K562 (cell line): Measurements from ENCODE around the gene PPM1N. TPM values are rescaled to one million over a fixed set of nuclear protein-coding genes. Genes with fewer than 3 reads are reported as not detected.
"Not testable (repeated sequence)": the region's sequence is repeated elsewhere in the genome, so short reads cannot be mapped to it uniquely, and the experiment has no call there.

Experiments
- ATAC-seq: fragments of 200-7000 bp; cut with Tn5 transposase; 3 replicates; pipeline ENCODE4 v1.9.1; 2020; ENCODE audit warnings: moderate library complexity
- BruUV-seq: library from RNA; stranded (reverse); fragments of 400-500 nt; replicated peaks from 2 replicates; lab custom pipeline; 2021; lab: Mats Ljungman, UMichigan
- CTCF ChIA-PET: fragments of 300-600 bp; formaldehyde crosslinking; extraction: SDS; loops from one replicate; lab custom pipeline; 2021; ENCODE audit warnings: low intra/inter-chr PET ratio; lab: Yijun Ruan, JAX
- POLR2A ChIA-PET: fragments of 300-600, 350-650 bp; sonication (Branson Sonifier 250); formaldehyde crosslinking; extraction: SDS; loops from one replicate; lab custom pipeline; 2021; ENCODE audit warnings: antibody characterized with exemption, inconsistent platforms; lab: Yijun Ruan, JAX
- DNase-seq, 4 experiments: peaks; one replicate each; pipeline versions ENCODE4 v3.0.0 to v3.0.0-alpha.2; 2011 to 2018; ENCODE audit warnings: low spot score in 3 of 4, mixed read lengths in 3 of 4; ENCODE audit errors: extremely low read depth in 1 of 4
- FAIRE-seq: peaks from 2 replicates; lab custom pipeline; 2011; peaks lifted over from hg19 to GRCh38; lab: Jason Lieb, UNC
- H2AFZ ChIP-seq: 2 replicates; pipeline ENCODE4 v1.6.0; 2011; ENCODE audit warnings: low read depth, low read length, control low read depth, inconsistent platforms
- H3K27ac ChIP-seq: fragments of 200-600 bp; 3 replicates; pipeline ENCODE4 v1.8.0; 2011; ENCODE audit warnings: low read depth, mild to moderate bottlenecking, control low read depth, inconsistent platforms, low read length, moderate library complexity, mixed read lengths; ENCODE audit errors: extremely low read depth
- H3K27me3 ChIP-seq, 2 experiments: fragments of 300-600 bp in 1 of 2; 2 replicates in 1 of 2; 3 replicates in 1 of 2; pipeline versions ENCODE4 v1.6.0 to v1.8.0; 2011; ENCODE audit warnings: inconsistent platforms in 2 of 2, low read length in 2 of 2, mild to moderate bottlenecking in 1 of 2, mixed read lengths in 1 of 2, moderate library complexity in 1 of 2; ENCODE audit not compliant: control insufficient read depth in 2 of 2, insufficient read depth in 2 of 2
- H3K36me3 ChIP-seq: fragments of 300-600 bp; 3 replicates; pipeline ENCODE4 v1.8.0; 2011; ENCODE audit warnings: mild to moderate bottlenecking, low read length, inconsistent platforms; ENCODE audit not compliant: control insufficient read depth, insufficient read depth
- H3K4me1 ChIP-seq, 2 experiments: fragments of 200-600 bp in 1 of 2; replicated peaks in 1 of 2; 2 replicates in 1 of 2; 3 replicates in 1 of 2; pipeline versions ENCODE4 v1.5.1 to v1.8.0; 2011; ENCODE audit warnings: inconsistent platforms in 2 of 2, low read length in 2 of 2, mild to moderate bottlenecking in 1 of 2, mixed read lengths in 1 of 2, moderate library complexity in 1 of 2; ENCODE audit not compliant: control insufficient read depth in 2 of 2, insufficient read depth in 2 of 2
- H3K4me2 ChIP-seq: 2 replicates; pipeline ENCODE4 v1.6.1; 2011; ENCODE audit warnings: low read length, control low read depth, inconsistent platforms, mixed read lengths; ENCODE audit not compliant: insufficient read depth
- H3K4me3 ChIP-seq: fragments of 200-600 bp; sonication (generic), shearing (Covaris generic); 2 replicates; pipeline ENCODE4 v1.5.1; 2016; ENCODE audit warnings: control low read depth, inconsistent platforms
- H3K79me2 ChIP-seq: fragments of 200-600 bp; 3 replicates; pipeline ENCODE4 v1.8.0; 2011; ENCODE audit warnings: low read length, inconsistent platforms; ENCODE audit not compliant: control insufficient read depth, insufficient read depth
- H3K9ac ChIP-seq, 2 experiments: 2 replicates each; pipeline versions ENCODE4 v1.6.0 to v1.6.1; 2011; ENCODE audit warnings: low read depth in 2 of 2, low read length in 2 of 2, control low read depth in 1 of 2, inconsistent platforms in 1 of 2, mild to moderate bottlenecking in 1 of 2, mixed read lengths in 1 of 2; ENCODE audit not compliant: insufficient read depth in 1 of 2
- H3K9me1 ChIP-seq: one replicate; pipeline ENCODE4 v1.6.0; 2011; ENCODE audit warnings: inconsistent platforms, mild to moderate bottlenecking, low read length, moderate library complexity; ENCODE audit not compliant: control insufficient read depth, insufficient read depth
- H3K9me3 ChIP-seq: replicated peaks from 2 replicates; pipeline ENCODE4 v1.5.1; 2011; ENCODE audit warnings: low read depth, low read length, inconsistent platforms; ENCODE audit not compliant: control insufficient read depth, insufficient read depth
- H4K20me1 ChIP-seq: replicated peaks from 2 replicates; pipeline ENCODE4 v1.6.1; 2011; ENCODE audit warnings: low read length, inconsistent platforms, mixed read lengths; ENCODE audit not compliant: control insufficient read depth, insufficient read depth
- BCOR ChIP-seq: fragments of 450-650 bp; IDR thresholded peaks from 2 replicates; pipeline ENCODE4 v1.6.1; 2016
- ELK3 ChIP-seq: fragments of 450-650 bp; formaldehyde crosslinking; IDR thresholded peaks from 2 replicates; pipeline ENCODE4 v1.4.0; 2020; ENCODE audit warnings: mild to moderate bottlenecking
- JUNB ChIP-seq: fragments of 450-650 bp; formaldehyde crosslinking; conservative IDR thresholded peaks from 2 replicates; pipeline ENCODE4 v1.4.0; 2020; ENCODE audit warnings: mild to moderate bottlenecking
- LEF1 ChIP-seq: fragments of 450-650 bp; IDR thresholded peaks from 2 replicates; pipeline ENCODE4 v1.6.1; 2016; ENCODE audit warnings: mild to moderate bottlenecking
- RBFOX2 ChIP-seq: fragments of 200-400 bp; formaldehyde crosslinking; IDR thresholded peaks from 2 replicates; pipeline ENCODE4 v1.6.1; 2017; ENCODE audit warnings: low read depth, mild to moderate bottlenecking, low read length, moderate library complexity
- SMAD4 ChIP-seq: fragments of 250-450 bp; sonication (Bioruptor Pico); conservative IDR thresholded peaks from 2 replicates; pipeline ENCODE4 v1.8.0; 2021; ENCODE audit warnings: inconsistent platforms, mild to moderate bottlenecking, moderate library complexity
- SMARCA5 ChIP-seq: fragments of 450-650 bp; IDR thresholded peaks from 2 replicates; pipeline ENCODE4 v1.6.1; 2016
- USF2 ChIP-seq: sonication (generic); formaldehyde crosslinking; IDR thresholded peaks from 2 replicates; pipeline ENCODE4 v1.5.0; 2020; ENCODE audit warnings: missing genetic modification reagents
- ZC3H8 ChIP-seq: fragments of 450-650 bp; IDR thresholded peaks from 2 replicates; pipeline ENCODE4 v1.6.1; 2017
- ZNF24 ChIP-seq: fragments of 450-650 bp; IDR thresholded peaks from 2 replicates; pipeline ENCODE4 v1.6.1; 2016
- ZNF282 ChIP-seq: sonication (generic); formaldehyde crosslinking; IDR thresholded peaks from 2 replicates; pipeline ENCODE4 v1.8.1; 2023; ENCODE audit warnings: missing genetic modification reagents
- WGBS: fragments of 100-300 bp; shearing (Covaris generic); methylation state at CpG from one replicate; pipeline ENCODE4 v1.1.6; 2016; ENCODE audit warnings: low coverage, mixed read lengths; ENCODE audit not compliant: insufficient coverage; ENCODE audit errors: missing lambda C conversion rate; 5-methylcytosine and 5-hydroxymethylcytosine counted together
- in situ Hi-C: fragments of 300-500 bp; cut with MboI; formaldehyde crosslinking; loops from 4 replicates; pipeline ENCODE4 v1.15.0; 2018; ENCODE audit warnings: inconsistent platforms, mixed read lengths
- intact Hi-C: fragments of 100-400 bp; cut with micrococcal nuclease; formaldehyde crosslinking; loops from 2 replicates; pipeline ENCODE4 v1.14.2; 2022
- polyA plus RNA-seq, 8 experiments: library from polyadenylated mRNA; depleted of rRNA in 4 of 8; stranded (reverse) in 5 of 8; unstranded in 3 of 8; fragments of >200 nt; fragmentation: Nextera tagmentation in 2 of 8; fragmentation: Illumina TruSeq in 1 of 8; extraction: Ambion mirVana in 2 of 8; extraction: Trizol in 1 of 8; gene quantifications; 2 replicates each; pipeline versions ENCODE4 v1.2.1 to v1.2.3, GENCODE V29; 2011 to 2014; ENCODE audit warnings: inconsistent platforms in 1 of 8, missing spikeins in 1 of 8
- total RNA-seq, 7 experiments: library from RNA; depleted of rRNA in 6 of 7; stranded (reverse); fragments of >200 nt in 6 of 7; fragmentation: Illumina TruSeq in 2 of 7; extraction: Trizol in 2 of 7; gene quantifications; 2 replicates each; pipeline versions ENCODE4 v1.2.1 to v1.2.3, GENCODE V29; 2011 to 2021; ENCODE audit warnings: low replicate concordance in 1 of 7
- TF ChIP-seq, protein P1 (sequence below): fragments of 450-650 bp; IDR thresholded peaks from 2 replicates; pipeline ENCODE4 v1.6.1; 2018; ENCODE audit warnings: mild to moderate bottlenecking, low read depth; ENCODE audit not compliant: partially characterized antibody

Gene PPM1N
- total and polyA plus RNA-seq, 9 of the 15 experiments (the other 6 are each of a cell fraction or from before 2014, with no cell fraction given) = 4.5 to 15.6 (median 8.7) TPM

GRCh38 chr19:45509692-45510015 is 11.4 kb downstream of the PPM1N start (continued):
- TF ChIP-seq SMAD4 (CRISPR knock-in tag) = peak; percentile 6; the same call in 1 of the 2 replicates

- Histone ChIP-seq H3K4me3 (peak overlapping the region; percentile 99; the same call in 1 of the 2 replicates), H3K79me2 (peaks cover 89% of the 10 kb centered on the region), H3K36me3 (peaks cover 56% of the 10 kb centered on the region; the same call in 2 of the 3 replicates), H3K4me1 (peaks cover 44 to 54% of the 10 kb centered on the region in 2 experiments), H3K9ac (peak overlapping the region; percentile 42 to 76; a peak in 2 of 4 replicates), H3K27ac (peak overlapping the region; percentile 98), H3K4me2 (peak overlapping the region; percentile 97)
- BruUV-seq, in situ Hi-C loops, DNase-seq, H3K27me3 ChIP-seq, H3K9me1 ChIP-seq, CTCF ChIA-PET, H3K9me3 ChIP-seq, H2AFZ ChIP-seq, FAIRE-seq, H4K20me1 ChIP-seq, ATAC-seq, intact Hi-C loops: not testable (repeated sequence)
- peak; percentile 6; the same call in 1 of the 2 replicates for TF ChIP-seq RBFOX2
- peak; percentile 69 for TF ChIP-seq BCOR
- POLR2A ChIA-PET = interaction anchor here (1.0 to 1.2 kb wide), 2 partner anchors 15 to 47 kb away, joined by 3 read pairs; no protein-coding TSS in a partner anchor
- WGBS = 68% methylated on average over 11 of the region's 11 CpGs
Observed at GRCh38 chr19:45510352-45510751, 12.1 kb downstream of the PPM1N start.

GRCh38 chr19:45511074-45511473 is 12.8 kb downstream of the PPM1N start:
- peaks cover 63% of the 10 kb centered on the region for H3K36me3 ChIP-seq
- peak overlapping the region; percentile 98; the same call in 2 of the 3 replicates for H3K27ac ChIP-seq
- peaks cover 47 to 56% of the 10 kb centered on the region in 2 experiments for H3K4me1 ChIP-seq
- in situ Hi-C loops (no loop called here), intact Hi-C loops (no loop called here)
- ATAC-seq (no peak), DNase-seq (no peak), FAIRE-seq (peak; percentile 23)
- no TSS peak for BruUV-seq
- no peaks in the 10 kb centered on the region for H3K9me1 ChIP-seq
- H3K27me3 ChIP-seq = no peaks in the 10 kb centered on the region
- no peaks in the 10 kb centered on the region for H3K9me3 ChIP-seq
- no peak overlapping the region for H2AFZ ChIP-seq
- WGBS = 89% methylated on average over 5 of the region's 5 CpGs
- H3K79me2 ChIP-seq = peaks cover 92% of the 10 kb centered on the region
- H3K4me3 ChIP-seq = no peak overlapping the region; the same call in 1 of the 2 replicates
- ChIA-PET POLR2A (interaction anchor here (1.2 kb wide), 1 partner anchor 47 kb away, joined by 3 read pairs; no protein-coding TSS in a partner anchor), CTCF (no interaction called here)
- peaks cover 5% of the 10 kb centered on the region; the same call in 1 of the 2 replicates for H4K20me1 ChIP-seq
- H3K4me2 ChIP-seq = peak overlapping the region; percentile 50
- H3K9ac ChIP-seq = peak overlapping the region in 1 of 2 experiments; percentile 76; a peak in 2 of 4 replicates
- TF ChIP-seq ZNF24 (no peak), ZNF282 (no peak), ZC3H8 (no peak), JUNB (CRISPR knock-in tag) (no peak), LEF1 (no peak), SMARCA5 (0 out of 2 replicates have a peak, but pooled peaks have one; percentile 39), USF2 (CRISPR knock-in tag) (no peak), ELK3 (CRISPR knock-in tag) (no peak)
- TF ChIP-seq, protein P1, sequence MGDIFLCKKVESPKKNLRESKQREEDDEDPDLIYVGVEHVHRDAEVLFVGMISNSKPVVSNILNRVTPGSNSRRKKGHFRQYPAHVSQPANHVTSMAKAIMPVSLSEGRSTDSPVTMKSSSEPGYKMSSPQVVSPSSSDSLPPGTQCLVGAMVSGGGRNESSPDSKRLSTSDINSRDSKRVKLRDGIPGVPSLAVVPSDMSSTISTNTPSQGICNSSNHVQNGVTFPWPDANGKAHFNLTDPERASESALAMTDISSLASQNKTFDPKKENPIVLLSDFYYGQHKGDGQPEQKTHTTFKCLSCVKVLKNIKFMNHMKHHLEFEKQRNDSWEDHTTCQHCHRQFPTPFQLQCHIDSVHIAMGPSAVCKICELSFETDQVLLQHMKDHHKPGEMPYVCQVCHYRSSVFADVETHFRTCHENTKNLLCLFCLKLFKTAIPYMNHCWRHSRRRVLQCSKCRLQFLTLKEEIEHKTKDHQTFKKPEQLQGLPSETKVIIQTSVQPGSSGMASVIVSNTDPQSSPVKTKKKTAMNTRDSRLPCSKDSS = no peak
